Measurements from ENCODE around the gene CTNNA2.

DNA sequence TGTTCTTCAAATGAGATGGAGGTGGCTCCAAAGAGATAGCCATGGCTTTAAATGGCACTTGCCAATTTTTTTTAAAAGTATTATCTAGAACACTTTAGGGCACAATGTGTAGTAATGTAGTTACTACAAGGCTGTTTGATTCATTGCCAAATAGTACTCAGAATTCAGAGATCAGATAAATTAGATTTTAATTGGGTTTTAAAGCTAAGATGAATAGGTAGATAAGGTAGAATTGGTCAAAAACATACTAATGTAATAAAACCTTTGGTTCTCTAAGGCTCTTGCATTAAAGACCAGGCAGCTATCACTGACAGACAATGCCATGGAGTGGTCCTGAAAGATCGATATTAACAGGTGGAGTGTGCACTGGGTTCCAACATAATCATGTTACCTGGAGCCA lies 425.8 kb downstream of the CTNNA2 start:
- TF ChIP-seq, protein P1, sequence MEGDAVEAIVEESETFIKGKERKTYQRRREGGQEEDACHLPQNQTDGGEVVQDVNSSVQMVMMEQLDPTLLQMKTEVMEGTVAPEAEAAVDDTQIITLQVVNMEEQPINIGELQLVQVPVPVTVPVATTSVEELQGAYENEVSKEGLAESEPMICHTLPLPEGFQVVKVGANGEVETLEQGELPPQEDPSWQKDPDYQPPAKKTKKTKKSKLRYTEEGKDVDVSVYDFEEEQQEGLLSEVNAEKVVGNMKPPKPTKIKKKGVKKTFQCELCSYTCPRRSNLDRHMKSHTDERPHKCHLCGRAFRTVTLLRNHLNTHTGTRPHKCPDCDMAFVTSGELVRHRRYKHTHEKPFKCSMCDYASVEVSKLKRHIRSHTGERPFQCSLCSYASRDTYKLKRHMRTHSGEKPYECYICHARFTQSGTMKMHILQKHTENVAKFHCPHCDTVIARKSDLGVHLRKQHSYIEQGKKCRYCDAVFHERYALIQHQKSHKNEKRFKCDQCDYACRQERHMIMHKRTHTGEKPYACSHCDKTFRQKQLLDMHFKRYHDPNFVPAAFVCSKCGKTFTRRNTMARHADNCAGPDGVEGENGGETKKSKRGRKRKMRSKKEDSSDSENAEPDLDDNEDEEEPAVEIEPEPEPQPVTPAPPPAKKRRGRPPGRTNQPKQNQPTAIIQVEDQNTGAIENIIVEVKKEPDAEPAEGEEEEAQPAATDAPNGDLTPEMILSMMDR (IDR thresholded peaks at IDR 0.05): no peak
- TF ChIP-seq POLR2A (IDR thresholded peaks at IDR 0.05) (no peak), EP300 (IDR thresholded peaks at IDR 0.05) (no peak)
